Stimulated activated CD4-positive, alpha-beta T cell treated with anti-CD3 and anti-CD28 coated beads, TNF-alpha, amount 100 ng/mL, for 24 hours (primary cell): ENCODE data around the gene TP53BP1.

Source experiments
- DNase-seq, 3 experiments: peaks; one replicate each; pipeline ENCODE4 v3.0.0-alpha.2; 2020; ENCODE audit warnings: low read depth in 3 of 3

TP53BP1 gene

GRCh38 chr15:43518197-43518761 is 25.3 kb upstream of the TP53BP1 start:
- no peak for DNase-seq

- DNase-seq = no peak
Observed at GRCh38 chr15:43517354-43518196, 24.6 kb upstream of the TP53BP1 start, which contains the start of gene MAP1A. MAP1A (plus strand) TSS chr15:43517608; CDS start chr15:43521474, 3,866 bp downstream.

GRCh38 chr15:43516801-43517353 is 23.9 kb upstream of the TP53BP1 start:
- no peak for DNase-seq

GRCh38 chr15:43516185-43516584 is 23.2 kb upstream of the TP53BP1 start:
- no peak for DNase-seq

- DNase-seq = no peak
Observed at GRCh38 chr15:43515741-43516140, 22.8 kb upstream of the TP53BP1 start.

GRCh38 chr15:43514241-43515057 is 21.5 kb upstream of the TP53BP1 start:
- no peak for DNase-seq

- no peak for DNase-seq
Observed at GRCh38 chr15:43513550-43513949, 20.6 kb upstream of the TP53BP1 start.

- DNase-seq = peak in 1 of 3 experiments; percentile 13
Observed at GRCh38 chr15:43511012-43511885, 18.3 kb upstream of the TP53BP1 start.

GRCh38 chr15:43510200-43511011 is 17.4 kb upstream of the TP53BP1 start:
- DNase-seq = peak; percentile 90 to 97 (median 93)

GRCh38 chr15:43509660-43510199 is 16.8 kb upstream of the TP53BP1 start:
- no peak for DNase-seq

- no peak for DNase-seq
Observed at GRCh38 chr15:43508991-43509659, 16.2 kb upstream of the TP53BP1 start.

- DNase-seq = no peak
Observed at GRCh38 chr15:43508421-43508820, 15.5 kb upstream of the TP53BP1 start.

- DNase-seq = no peak
Observed at GRCh38 chr15:43505738-43506137, 12.8 kb upstream of the TP53BP1 start.

- DNase-seq = no peak
Observed at GRCh38 chr15:43499635-43500034, 6.7 kb upstream of the TP53BP1 start.

GRCh38 chr15:43498990-43499389 is 6.0 kb upstream of the TP53BP1 start:
- no peak for DNase-seq

GRCh38 chr15:43493703-43494472 is 932 bp upstream of the TP53BP1 start:
- DNase-seq = no peak

- no peak for DNase-seq
Observed at GRCh38 chr15:43492266-43492665, 690 bp downstream of the TP53BP1 start.

- DNase-seq = no peak
Observed at GRCh38 chr15:43489191-43489590, 3.8 kb downstream of the TP53BP1 start.

- no peak for DNase-seq
Observed at GRCh38 chr15:43488790-43489189, 4.2 kb downstream of the TP53BP1 start.
